Breast epithelium (tissue), 4 donors: ENCODE measurements around the gene ADGRB2. TPM values are rescaled to one million over a fixed set of nuclear protein-coding genes. Genes with fewer than 3 reads are reported as not detected.

Source experiments
- DNase-seq, 2 donors: peaks; one replicate each; pipeline ENCODE4 v3.0.0-alpha.2; 2019; ENCODE audit warnings: low spot score in 2 of 2
- H3K27ac ChIP-seq, 2 donors: fragments of 200-600 bp; sonication (generic) in 1 of 2; one replicate each; pipeline ENCODE4 v1.5.1; 2016 to 2019; ENCODE audit warnings: mild to moderate bottlenecking in 1 of 2
- H3K27me3 ChIP-seq, 2 donors: fragments of 200-600 bp; sonication (generic) in 1 of 2; one replicate each; pipeline versions ENCODE4 v1.5.1 to v1.6.0; 2017 to 2019; ENCODE audit warnings: control low read depth in 1 of 2, mild to moderate bottlenecking in 1 of 2
- H3K36me3 ChIP-seq: fragments of 200-600 bp; one replicate; pipeline ENCODE4 v1.5.1; 2019
- H3K4me1 ChIP-seq, 2 donors: fragments of 200-600 bp; sonication (generic); one replicate each; pipeline ENCODE4 v1.5.1; 2016 to 2019; ENCODE audit warnings: control low read depth in 1 of 2
- H3K4me3 ChIP-seq, 3 donors: fragments of 200-600 bp; sonication (generic); 1 replicate in 2 of 3; 2 replicates in 1 of 3; pipeline ENCODE4 v1.5.1; 2016 to 2019; ENCODE audit warnings: mild to moderate bottlenecking in 3 of 3, moderate library complexity in 2 of 3
- H3K9me3 ChIP-seq, 2 donors: fragments of 200-600 bp; sonication (generic) in 1 of 2; one replicate each; pipeline ENCODE4 v1.5.1; 2016 to 2019; ENCODE audit warnings: control low read depth in 1 of 2
- POLR2A ChIP-seq: fragments of 450-650 bp; IDR thresholded peaks from one replicate; pipeline ENCODE4 v1.6.1; 2016; ENCODE audit warnings: antibody characterized with exemption, mild to moderate bottlenecking, moderate library complexity
- POLR2AphosphoS5 ChIP-seq, 3 donors: sonication (generic); formaldehyde crosslinking; IDR thresholded peaks; one replicate each; pipeline ENCODE4 v1.6.1; 2017; ENCODE audit warnings: antibody characterized with exemption in 3 of 3
- intact Hi-C: fragments of 100-400 bp; cut with DNase I; formaldehyde crosslinking; loops from one replicate; pipeline ENCODE4 v1.15.1; 2023; ENCODE audit warnings: low total_unique reads
- total RNA-seq, 3 donors: library from RNA; depleted of rRNA; stranded (reverse); fragments of >200 nt; gene quantifications; one replicate each; pipeline ENCODE4 v1.1.0, GENCODE V29; 2016
- TF ChIP-seq, protein P1 (sequence below), 3 donors: fragments of 450-650 bp; IDR thresholded peaks; one replicate each; pipeline ENCODE4 v1.5.1; 2016 to 2017; ENCODE audit warnings: antibody characterized with exemption in 3 of 3, mild to moderate bottlenecking in 3 of 3, moderate library complexity in 3 of 3

Gene ADGRB2
- total RNA-seq, 3 donors from 2014 or later = 1.3 to 4.9 (median 2.9) TPM

DNA sequence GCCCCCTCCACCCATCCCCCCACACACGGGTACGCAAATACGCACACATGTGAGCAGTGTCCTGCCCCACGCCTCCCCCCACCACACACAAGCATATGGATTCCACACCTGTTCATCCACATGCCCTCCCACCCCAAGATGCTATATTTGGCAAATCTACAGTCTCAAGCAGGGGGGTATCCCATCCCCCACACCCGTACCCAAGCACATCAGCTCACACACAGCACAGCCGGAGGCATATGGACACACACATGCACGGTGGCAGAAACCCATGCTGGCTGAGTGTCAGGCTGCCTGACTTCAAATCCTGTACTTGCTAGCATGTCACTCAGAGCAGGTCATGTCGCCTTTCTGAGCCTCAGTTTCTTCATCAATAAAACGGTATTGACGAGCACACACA, 70.9 kb downstream of the ADGRB2 start:
- intact Hi-C loops = no loop called here
- DNase-seq = no peak
- Histone ChIP-seq H3K27ac (no peak overlapping the region), H3K9me3 (no peaks in the 10 kb centered on the region), H3K36me3 (no peaks in the 10 kb centered on the region), H3K27me3 (no peaks in the 10 kb centered on the region), H3K4me3 (no peak overlapping the region), H3K4me1 (peaks cover 4 to 16% of the 10 kb centered on the region in 2 donors)
- no peak for TF ChIP-seq POLR2AphosphoS5 (IDR thresholded peaks at IDR 0.05)
- TF ChIP-seq POLR2A = no peak
- TF ChIP-seq, protein P1, sequence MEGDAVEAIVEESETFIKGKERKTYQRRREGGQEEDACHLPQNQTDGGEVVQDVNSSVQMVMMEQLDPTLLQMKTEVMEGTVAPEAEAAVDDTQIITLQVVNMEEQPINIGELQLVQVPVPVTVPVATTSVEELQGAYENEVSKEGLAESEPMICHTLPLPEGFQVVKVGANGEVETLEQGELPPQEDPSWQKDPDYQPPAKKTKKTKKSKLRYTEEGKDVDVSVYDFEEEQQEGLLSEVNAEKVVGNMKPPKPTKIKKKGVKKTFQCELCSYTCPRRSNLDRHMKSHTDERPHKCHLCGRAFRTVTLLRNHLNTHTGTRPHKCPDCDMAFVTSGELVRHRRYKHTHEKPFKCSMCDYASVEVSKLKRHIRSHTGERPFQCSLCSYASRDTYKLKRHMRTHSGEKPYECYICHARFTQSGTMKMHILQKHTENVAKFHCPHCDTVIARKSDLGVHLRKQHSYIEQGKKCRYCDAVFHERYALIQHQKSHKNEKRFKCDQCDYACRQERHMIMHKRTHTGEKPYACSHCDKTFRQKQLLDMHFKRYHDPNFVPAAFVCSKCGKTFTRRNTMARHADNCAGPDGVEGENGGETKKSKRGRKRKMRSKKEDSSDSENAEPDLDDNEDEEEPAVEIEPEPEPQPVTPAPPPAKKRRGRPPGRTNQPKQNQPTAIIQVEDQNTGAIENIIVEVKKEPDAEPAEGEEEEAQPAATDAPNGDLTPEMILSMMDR (IDR thresholded peaks at IDR 0.05) = no peak

DNA sequence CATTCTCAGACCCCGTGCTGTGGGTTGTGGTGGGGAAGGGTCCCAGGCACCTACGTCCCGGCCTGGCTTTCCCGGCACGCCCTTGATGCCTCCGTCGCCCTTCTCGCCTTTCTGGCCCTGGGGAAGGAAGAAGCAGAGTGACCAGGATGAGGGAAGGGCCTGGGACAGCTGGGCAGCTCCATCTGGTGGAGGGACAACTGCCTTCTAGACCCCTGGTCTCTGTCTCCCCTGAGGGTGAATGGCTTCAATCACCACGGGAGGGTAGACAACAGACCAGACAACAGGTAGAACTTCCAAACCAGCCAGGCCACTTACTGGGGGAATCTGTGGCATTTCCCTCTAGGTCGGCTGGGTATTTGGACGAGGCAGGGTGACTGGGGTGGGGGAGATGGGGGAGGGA, 72.2 kb downstream of the ADGRB2 start:
- Histone ChIP-seq H3K27me3 (no peaks in the 10 kb centered on the region), H3K27ac (no peak overlapping the region), H3K36me3 (no peaks in the 10 kb centered on the region), H3K9me3 (no peaks in the 10 kb centered on the region), H3K4me3 (no peak overlapping the region), H3K4me1 (peaks cover 4 to 15% of the 10 kb centered on the region in 2 donors)
- intact Hi-C loops = no loop called here
- no peak for DNase-seq
- TF ChIP-seq, protein P1 (IDR thresholded peaks at IDR 0.05) = no peak
- TF ChIP-seq POLR2AphosphoS5 (IDR thresholded peaks at IDR 0.05) (no peak), POLR2A (no peak)

DNA sequence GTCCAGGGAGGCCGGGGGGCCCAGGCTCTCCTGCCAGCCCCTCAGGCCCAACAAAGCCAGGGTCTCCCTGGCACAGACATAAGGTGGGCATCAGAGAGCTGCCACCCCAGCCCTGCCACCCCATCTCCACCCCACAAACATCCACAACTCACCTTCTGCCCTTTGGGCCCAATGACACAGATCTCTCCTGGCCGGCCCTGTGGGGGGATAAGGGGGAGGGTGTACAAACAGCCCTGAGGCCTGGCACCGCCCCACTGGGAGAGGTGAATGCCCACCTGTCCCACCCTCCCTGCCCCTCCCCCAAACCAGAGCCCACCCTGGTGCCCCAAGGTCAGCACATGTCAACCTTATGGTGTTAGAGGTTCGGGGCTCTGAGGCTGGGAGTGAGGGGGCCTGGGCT, 72.7 kb downstream of the ADGRB2 start:
- Histone ChIP-seq H3K9me3 (no peaks in the 10 kb centered on the region), H3K27me3 (no peaks in the 10 kb centered on the region), H3K27ac (no peak overlapping the region), H3K4me1 (peaks cover 4 to 10% of the 10 kb centered on the region in 2 donors), H3K4me3 (no peak overlapping the region), H3K36me3 (no peaks in the 10 kb centered on the region)
- no peak for DNase-seq
- intact Hi-C loops = no loop called here
- TF ChIP-seq, protein P1 (IDR thresholded peaks at IDR 0.05) = no peak
- TF ChIP-seq POLR2AphosphoS5 (IDR thresholded peaks at IDR 0.05) = no peak
- no peak for TF ChIP-seq POLR2A

DNA sequence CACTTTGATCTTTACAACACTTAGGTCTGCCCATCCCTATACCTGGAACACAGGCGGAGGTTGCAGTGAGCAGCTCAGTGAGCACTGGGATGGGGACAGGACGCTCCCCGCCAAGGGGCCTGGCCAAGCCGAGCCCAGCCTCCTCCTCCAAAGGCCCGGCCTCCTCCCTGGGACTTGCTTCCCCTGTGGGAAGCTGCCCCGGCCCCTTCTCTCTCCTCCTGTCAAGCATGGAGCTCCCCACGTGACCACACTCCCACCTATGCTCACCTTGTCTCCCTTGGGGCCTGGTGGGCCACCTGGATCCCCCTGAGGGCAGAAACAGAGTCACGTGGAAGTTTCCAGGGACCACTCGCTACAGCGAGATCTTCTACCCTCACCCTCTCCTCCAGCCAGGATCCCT, 73.2 kb downstream of the ADGRB2 start:
- no peak for DNase-seq
- Histone ChIP-seq H3K4me3 (no peak overlapping the region), H3K36me3 (no peaks in the 10 kb centered on the region)

DNA sequence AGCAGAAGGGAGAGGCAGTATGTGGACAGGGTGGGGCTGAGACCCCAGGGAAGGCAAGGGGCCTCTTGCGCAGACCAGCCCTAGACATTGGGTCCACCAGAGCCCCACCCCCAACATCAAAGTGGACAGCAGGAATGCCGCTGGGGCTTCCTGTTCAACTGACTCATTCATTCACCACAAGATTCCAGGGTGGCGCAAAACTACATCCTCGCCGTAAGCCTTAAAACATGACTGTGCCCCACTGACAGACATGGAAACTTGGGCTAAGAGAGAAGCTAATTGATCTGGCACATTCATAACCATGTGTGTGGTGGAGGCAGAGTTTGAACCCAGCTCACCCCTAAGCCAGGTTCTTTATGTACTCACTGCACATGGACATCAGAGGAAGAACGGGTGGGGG, 74.3 kb downstream of the ADGRB2 start:
- no peak for TF ChIP-seq POLR2A
- TF ChIP-seq POLR2AphosphoS5 (IDR thresholded peaks at IDR 0.05) = no peak
- TF ChIP-seq, protein P1 (IDR thresholded peaks at IDR 0.05) = no peak
- intact Hi-C loops = no loop called here
- H3K4me3 ChIP-seq = no peak overlapping the region
- no peak for DNase-seq
- H3K27me3 ChIP-seq = no peaks in the 10 kb centered on the region
- no peaks in the 10 kb centered on the region for H3K9me3 ChIP-seq
- H3K4me1 ChIP-seq = no peaks in the 10 kb centered on the region
- no peaks in the 10 kb centered on the region for H3K36me3 ChIP-seq
- no peak overlapping the region for H3K27ac ChIP-seq

More for the DNA sequence above, 73.2 kb downstream of the ADGRB2 start:
- Histone ChIP-seq H3K27ac (no peak overlapping the region), H3K4me1 (peaks cover 4 to 6% of the 10 kb centered on the region in 2 donors), H3K27me3 (no peaks in the 10 kb centered on the region), H3K9me3 (no peaks in the 10 kb centered on the region)
- intact Hi-C loops = no loop called here
- TF ChIP-seq POLR2AphosphoS5 (IDR thresholded peaks at IDR 0.05) = no peak
- TF ChIP-seq, protein P1 (IDR thresholded peaks at IDR 0.05) = no peak
- no peak for TF ChIP-seq POLR2A
